A673 (cell line): ENCODE results near the gene RAB7B.

ENCODE experiments used
- CTCF ChIP-seq: fragments of 300-800, 200-600 bp; sonication (generic); conservative IDR thresholded peaks from 2 replicates; pipeline ENCODE4 v1.5.1; 2017; ENCODE audit warnings: low read depth, mild to moderate bottlenecking, antibody characterized with exemption, low read length, moderate library complexity, mixed read lengths
- EZH2 ChIP-seq: fragments of 200-600 bp; sonication (generic); IDR thresholded peaks from 2 replicates; pipeline ENCODE4 v1.6.1; 2017; ENCODE audit warnings: borderline replicate concordance, low read depth, mild to moderate bottlenecking, mixed read lengths, antibody characterized with exemption, low read length; ENCODE audit not compliant: poor library complexity, severe bottlenecking

DNA sequence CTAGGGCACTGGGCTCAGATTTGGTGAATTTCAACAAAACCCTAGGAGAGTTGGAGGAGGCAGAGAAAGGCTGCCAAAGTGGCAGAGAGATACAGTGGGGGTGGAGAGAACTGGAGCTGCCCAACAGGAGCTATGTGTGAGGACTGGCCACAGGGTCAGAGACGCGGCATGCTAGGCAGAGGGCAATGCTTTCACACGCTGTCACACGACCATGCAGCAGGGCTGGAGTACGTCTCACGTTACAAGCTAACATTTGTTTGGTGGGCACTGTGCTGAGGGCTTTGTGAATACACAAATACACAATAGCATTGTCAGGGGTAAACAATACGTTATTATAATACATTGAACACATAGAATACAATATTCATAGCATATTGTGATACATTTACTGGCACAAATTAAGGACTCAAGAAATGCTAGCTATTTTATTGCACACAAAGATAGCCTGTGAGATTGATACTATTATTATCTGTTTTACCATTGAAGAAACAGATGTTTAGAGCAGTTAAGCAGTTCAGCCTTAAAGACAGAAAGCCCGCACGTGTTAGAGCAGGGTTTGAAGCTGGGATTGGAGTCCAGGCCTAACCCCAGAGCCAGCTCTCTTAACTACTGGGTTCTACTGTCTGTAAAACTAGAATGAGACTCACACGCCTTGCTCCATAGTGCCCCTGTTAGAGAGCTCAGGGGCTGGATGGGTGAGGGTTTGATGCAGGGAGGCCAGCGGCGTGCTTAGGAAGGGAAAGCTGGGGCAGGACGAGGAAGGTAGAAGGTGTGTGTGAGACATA is 4.5 kb downstream of the RAB7B start:
- TF ChIP-seq CTCF (no peak), EZH2 (no peak)
